ENCODE measurements around the gene IPPK. TPM values are rescaled to one million over a fixed set of nuclear protein-coding genes. Genes with fewer than 3 reads are reported as not detected.

IPPK gene
- polyA plus RNA-seq, 1 experiment = 16.2 TPM

GRCh38 chr9:92633614-92634278 lies 36.2 kb downstream of the IPPK start:
- H3K4me3 ChIP-seq (ENCODE audit: low read depth, low read length) = no peak overlapping the region
- no peak for DNase-seq (ENCODE audit: low read depth)
- H3K27me3 ChIP-seq (ENCODE audit: control insufficient read depth, insufficient read depth, low read length) = no peaks in the 10 kb centered on the region
- peaks cover 17% of the 10 kb centered on the region for H3K36me3 ChIP-seq (ENCODE audit: control insufficient read depth, insufficient read depth, low read length)
- TF ChIP-seq, protein P1, sequence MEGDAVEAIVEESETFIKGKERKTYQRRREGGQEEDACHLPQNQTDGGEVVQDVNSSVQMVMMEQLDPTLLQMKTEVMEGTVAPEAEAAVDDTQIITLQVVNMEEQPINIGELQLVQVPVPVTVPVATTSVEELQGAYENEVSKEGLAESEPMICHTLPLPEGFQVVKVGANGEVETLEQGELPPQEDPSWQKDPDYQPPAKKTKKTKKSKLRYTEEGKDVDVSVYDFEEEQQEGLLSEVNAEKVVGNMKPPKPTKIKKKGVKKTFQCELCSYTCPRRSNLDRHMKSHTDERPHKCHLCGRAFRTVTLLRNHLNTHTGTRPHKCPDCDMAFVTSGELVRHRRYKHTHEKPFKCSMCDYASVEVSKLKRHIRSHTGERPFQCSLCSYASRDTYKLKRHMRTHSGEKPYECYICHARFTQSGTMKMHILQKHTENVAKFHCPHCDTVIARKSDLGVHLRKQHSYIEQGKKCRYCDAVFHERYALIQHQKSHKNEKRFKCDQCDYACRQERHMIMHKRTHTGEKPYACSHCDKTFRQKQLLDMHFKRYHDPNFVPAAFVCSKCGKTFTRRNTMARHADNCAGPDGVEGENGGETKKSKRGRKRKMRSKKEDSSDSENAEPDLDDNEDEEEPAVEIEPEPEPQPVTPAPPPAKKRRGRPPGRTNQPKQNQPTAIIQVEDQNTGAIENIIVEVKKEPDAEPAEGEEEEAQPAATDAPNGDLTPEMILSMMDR (IDR thresholded peaks at IDR 0.05; ENCODE audit: insufficient read depth, low read depth, low read length) = no peak
- POLR2A ChIA-PET = no interaction called here
- CTCF ChIA-PET = interaction anchor here (0.6 to 3.8 kb wide), 27 partner anchors 13 to 495 kb away, joined by 3 to 34 read pairs (median 4); partner anchors contain the start of genes CENPP and NOL8

- ChIA-PET POLR2A (no interaction called here), CTCF (interaction anchor here (0.6 to 3.7 kb wide), 3 partner anchors 131 to 307 kb away, joined by 3 to 19 read pairs (median 3); partner anchors contain the start of genes CENPP and NOL8)
- DNase-seq (ENCODE audit: low read depth) = no peak
- H3K4me3 ChIP-seq (ENCODE audit: low read depth, low read length) = no peak overlapping the region
- H3K36me3 ChIP-seq (ENCODE audit: control insufficient read depth, insufficient read depth, low read length) = peaks cover 10% of the 10 kb centered on the region
- TF ChIP-seq, protein P1 (IDR thresholded peaks at IDR 0.05; ENCODE audit: insufficient read depth, low read depth, low read length) = no peak
- no peaks in the 10 kb centered on the region for H3K27me3 ChIP-seq (ENCODE audit: control insufficient read depth, insufficient read depth, low read length)
Measured at GRCh38 chr9:92632641-92633040, 37.3 kb downstream of the IPPK start.

GRCh38 chr9:92631452-92632343 lies 38.2 kb downstream of the IPPK start:
- TF ChIP-seq, protein P1 (IDR thresholded peaks at IDR 0.05; ENCODE audit: insufficient read depth, low read depth, low read length) = no peak
- Histone ChIP-seq H3K4me3 (ENCODE audit: low read depth, low read length) (no peak overlapping the region), H3K27me3 (ENCODE audit: control insufficient read depth, insufficient read depth, low read length) (no peaks in the 10 kb centered on the region), H3K36me3 (ENCODE audit: control insufficient read depth, insufficient read depth, low read length) (peaks cover 5% of the 10 kb centered on the region)
- CTCF ChIA-PET = interaction anchor here (0.8 to 1.5 kb wide), 4 partner anchors 15 to 491 kb away, joined by 3 read pairs; no protein-coding TSS in a partner anchor
- POLR2A ChIA-PET = no interaction called here
- DNase-seq (ENCODE audit: low read depth) = no peak

DNA sequence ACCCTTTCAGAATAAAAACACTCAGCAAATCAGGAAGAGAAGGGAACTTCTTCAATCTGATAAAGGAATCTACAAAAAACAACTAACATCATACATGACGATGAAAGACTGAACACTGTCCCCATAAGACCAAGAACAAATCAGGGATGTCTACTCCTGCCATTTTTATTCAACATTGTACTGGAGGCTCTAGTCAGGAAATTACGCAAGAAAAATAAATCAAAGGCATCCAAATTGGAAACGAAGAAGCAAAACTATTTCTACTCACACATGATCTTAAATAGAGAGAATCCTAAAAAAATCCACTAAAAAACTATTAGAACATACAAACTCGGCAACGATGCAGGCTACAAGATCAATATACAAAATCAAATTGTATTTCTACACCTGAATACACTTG lies 42.3 kb downstream of the IPPK start:
- POLR2A ChIA-PET = no interaction called here

More for the DNA sequence above, 42.3 kb downstream of the IPPK start:
- H3K4me3 ChIP-seq (ENCODE audit: low read depth, low read length) = no peak overlapping the region
- H3K27me3 ChIP-seq (ENCODE audit: control insufficient read depth, insufficient read depth, low read length) = no peaks in the 10 kb centered on the region
- TF ChIP-seq, protein P1 (IDR thresholded peaks at IDR 0.05; ENCODE audit: insufficient read depth, low read depth, low read length) = no peak
- CTCF ChIA-PET = no interaction called here
- DNase-seq (ENCODE audit: low read depth) = no peak
- H3K36me3 ChIP-seq (ENCODE audit: control insufficient read depth, insufficient read depth, low read length) = peaks cover 1% of the 10 kb centered on the region; the same call in 1 of the 2 replicates

Data from BJ (cell line).